Limb (tissue), 2 donors: ENCODE results near the gene ADGRF4.
"Not testable (repeated sequence)": the region's sequence is repeated elsewhere in the genome, so short reads cannot be mapped to it uniquely, and the experiment has no call there.

Source experiments
- DNase-seq, 2 donors: peaks; one replicate each; pipeline ENCODE4 v3.0.0-alpha.2; 2016; ENCODE audit errors: extremely low spot score in 2 of 2

Gene ADGRF4

GRCh38 chr6:47733879-47734558 is 35.6 kb downstream of the ADGRF4 start:
- DNase-seq: no peak

DNA sequence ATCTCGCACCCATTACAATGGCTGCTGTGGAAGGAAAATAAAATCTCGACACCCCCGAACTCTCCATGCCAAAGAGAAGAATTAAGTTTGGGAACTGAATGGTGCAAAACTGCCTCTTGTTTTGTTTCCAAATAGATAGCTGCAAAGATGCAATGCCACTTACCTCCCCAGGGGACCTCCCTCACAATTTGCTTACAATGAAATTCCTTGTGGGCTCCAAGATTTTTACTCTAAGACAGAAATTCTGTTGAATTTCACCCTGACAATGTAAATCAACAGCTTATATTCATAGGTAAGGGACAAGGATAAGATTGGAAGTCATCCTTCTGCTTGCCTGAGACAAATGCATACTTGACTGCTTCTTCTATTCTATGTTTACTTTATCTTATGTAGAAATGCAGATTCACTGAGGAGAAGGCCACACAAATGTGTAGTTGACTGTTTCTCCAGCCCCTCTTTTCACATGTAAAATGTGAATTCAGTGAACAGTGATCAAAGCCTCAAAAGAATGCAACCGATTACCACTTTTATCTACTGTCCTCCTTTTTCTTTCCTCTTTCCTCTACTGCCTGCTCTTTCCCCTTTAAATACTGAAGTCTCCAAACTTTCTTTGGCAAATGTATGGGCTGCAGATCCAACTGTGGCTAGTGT is 36.6 kb downstream of the ADGRF4 start:
- no peak for DNase-seq

DNA sequence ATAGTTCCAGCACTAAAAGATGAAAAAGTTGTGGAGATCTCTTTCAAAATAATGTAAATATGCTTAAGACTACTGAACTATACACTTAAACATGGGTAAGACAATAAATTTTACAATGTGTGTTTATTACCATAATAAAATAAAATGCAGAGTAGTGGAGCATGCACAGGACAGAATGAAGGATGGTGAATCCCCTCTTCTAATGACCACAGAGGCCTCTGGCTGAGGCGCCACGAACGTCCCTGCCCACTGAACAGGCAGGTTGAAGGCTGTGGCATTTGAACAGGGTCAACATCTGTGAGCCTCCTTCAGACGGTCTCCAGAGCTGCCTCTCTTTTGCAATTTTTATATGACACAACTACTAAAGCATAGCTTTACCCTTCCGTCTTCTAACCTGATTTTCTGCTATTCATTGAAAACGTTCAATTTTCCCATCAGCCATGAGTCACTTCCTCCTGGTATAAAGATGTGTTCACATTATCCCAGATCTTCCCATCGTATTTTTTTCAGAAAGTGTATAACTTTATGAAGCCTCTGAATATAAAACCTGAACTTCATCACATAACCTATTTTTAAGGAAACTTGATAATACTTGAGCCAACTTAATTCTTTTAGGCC is 37.8 kb downstream of the ADGRF4 start:
- no peak for DNase-seq

- DNase-seq: no peak
These were observed 39.0 kb downstream of the ADGRF4 start for GRCh38 chr6:47737406-47737805.

DNA sequence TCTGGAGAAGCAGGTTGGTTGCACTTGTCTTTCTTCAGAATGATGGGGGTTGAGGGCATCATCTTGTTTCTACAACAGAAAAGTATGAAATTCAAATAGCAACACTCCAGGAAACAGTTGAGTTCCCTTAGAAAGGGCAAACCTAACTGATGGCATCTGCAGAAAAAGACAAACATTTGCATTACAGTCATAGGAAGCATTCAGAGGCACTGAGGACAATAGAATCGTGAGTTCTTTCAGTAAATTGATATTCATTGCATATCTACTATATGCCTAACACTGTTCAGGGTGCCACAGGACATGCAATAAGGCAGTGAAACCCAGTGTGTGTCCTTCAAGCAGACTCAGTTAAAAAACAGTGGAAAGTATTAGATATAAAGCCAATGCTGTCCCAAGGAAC is 42.3 kb downstream of the ADGRF4 start:
- DNase-seq: no peak

DNA sequence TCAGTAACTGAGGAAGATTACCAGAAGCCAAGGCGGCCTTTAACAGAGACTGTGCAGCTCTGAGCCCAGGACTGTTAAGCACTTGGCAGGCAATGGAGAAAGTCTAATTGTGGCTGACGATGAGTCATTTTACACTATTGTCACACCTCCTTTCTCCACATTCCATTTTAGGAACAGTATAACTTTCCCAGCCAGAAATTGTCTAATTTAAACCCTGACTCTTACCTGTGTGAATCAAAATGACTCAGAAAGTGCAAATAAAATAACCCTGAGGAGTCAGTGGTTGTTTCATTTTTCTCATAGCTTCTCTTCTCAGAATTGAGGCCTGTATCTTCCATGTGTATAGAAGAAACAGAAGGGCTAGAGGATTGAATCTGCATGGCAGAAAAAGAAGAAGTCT is 43.4 kb downstream of the ADGRF4 start:
- DNase-seq: no peak

GRCh38 chr6:47743744-47744143 is 45.4 kb downstream of the ADGRF4 start:
- DNase-seq: no peak

GRCh38 chr6:47745269-47745668 is 46.9 kb downstream of the ADGRF4 start:
- DNase-seq: not testable (repeated sequence)

DNA sequence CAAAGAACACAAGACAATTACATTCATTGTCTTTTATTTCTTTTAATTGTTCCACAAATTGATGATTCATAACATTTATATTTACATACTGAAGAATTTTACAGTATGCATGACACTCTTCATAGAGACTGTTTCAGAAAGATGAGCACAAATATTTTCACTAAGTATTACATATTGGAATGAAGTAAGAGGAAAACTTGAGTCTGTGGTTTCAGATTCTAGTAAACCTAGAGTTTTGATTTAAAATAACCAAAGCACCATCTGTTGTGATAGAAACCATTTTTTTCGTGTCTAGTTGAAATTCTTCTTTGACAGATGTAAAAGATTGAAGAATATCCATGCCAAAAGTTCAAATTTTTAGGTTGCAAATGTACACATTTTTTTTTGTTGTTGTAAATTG is 51.4 kb downstream of the ADGRF4 start:
- DNase-seq: no peak

DNA sequence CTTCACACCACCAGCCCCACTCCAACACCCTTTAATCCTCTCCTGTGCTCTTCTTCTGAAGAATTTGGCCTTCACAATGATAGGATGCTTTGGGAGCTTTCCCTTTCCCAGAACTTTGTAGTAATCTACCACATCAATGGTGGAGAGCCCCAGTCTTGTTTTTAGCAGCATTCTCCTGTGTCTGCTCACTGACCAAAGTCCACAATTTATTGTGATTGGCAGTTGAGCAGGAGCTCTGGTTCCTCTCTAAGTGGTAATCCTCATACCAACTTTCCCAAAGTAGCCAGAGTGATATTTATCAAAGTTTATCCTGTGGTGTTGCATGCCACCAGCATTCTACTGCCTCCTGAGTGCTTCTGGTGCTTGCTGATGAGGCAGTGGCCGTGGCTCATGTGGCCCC is 54.4 kb downstream of the ADGRF4 start:
- no peak for DNase-seq

DNA sequence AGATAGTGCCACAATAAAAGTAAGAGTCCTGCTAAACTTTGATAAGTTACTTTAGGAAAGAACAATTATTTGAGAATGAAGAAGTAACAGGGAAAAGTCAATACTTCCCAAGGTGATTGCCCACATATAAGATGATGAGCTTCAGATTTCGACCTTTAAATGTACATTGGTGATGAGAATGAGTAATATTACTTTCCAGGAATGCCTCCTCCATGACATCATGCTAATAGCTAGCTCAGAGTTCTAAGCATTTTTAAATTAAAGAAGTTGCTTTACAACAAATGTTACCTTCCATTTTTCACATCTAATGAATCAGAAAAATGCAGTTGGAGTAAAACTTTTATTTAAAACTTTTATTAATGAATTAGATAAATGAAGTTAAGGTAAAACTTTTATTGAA is 61.0 kb downstream of the ADGRF4 start:
- no peak for DNase-seq

DNA sequence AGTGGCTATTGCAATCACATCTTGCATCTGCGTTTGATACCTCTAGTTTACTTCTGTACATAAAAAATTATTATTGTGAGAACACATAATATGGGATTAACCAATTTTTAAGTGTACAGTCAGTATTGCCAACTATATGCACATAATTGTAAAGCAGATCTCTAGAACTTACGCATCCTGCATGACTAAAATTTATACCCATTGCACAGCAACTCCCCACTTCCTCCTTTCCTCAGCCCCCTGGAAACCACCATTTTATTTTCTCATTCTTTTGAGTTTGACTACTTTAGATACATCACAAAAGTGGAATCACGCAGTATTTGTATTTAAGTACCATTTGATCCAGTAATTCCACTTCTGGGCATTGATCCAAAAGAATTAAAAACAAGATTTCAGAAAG is 64.1 kb downstream of the ADGRF4 start:
- no peak for DNase-seq

- DNase-seq: no peak
These were observed 68.1 kb downstream of the ADGRF4 start for GRCh38 chr6:47766445-47766844.

GRCh38 chr6:47767102-47767501 is 68.7 kb downstream of the ADGRF4 start:
- no peak for DNase-seq

GRCh38 chr6:47769982-47770381 is 71.6 kb downstream of the ADGRF4 start:
- DNase-seq: no peak
